HEK293T (cell line): ENCODE results near the gene GRB14.

Experiments used
- BHLHE40 ChIP-seq: fragments of 450-650 bp; IDR thresholded peaks from 2 replicates; pipeline ENCODE4 v1.6.1; 2016; ENCODE audit warnings: mild to moderate bottlenecking, moderate library complexity, borderline replicate concordance
- CTBP1 ChIP-seq: fragments of 450-650 bp; IDR thresholded peaks from 2 replicates; pipeline ENCODE4 v1.6.1; 2016; ENCODE audit warnings: borderline replicate concordance
- FOXA1 ChIP-seq: fragments of 450-650 bp; IDR thresholded peaks from 2 replicates; pipeline ENCODE4 v1.6.1; 2016; ENCODE audit warnings: mild to moderate bottlenecking
- FOXK2 ChIP-seq: fragments of 450-650 bp; IDR thresholded peaks from 2 replicates; pipeline ENCODE4 v1.6.1; 2016; ENCODE audit warnings: mild to moderate bottlenecking
- FOXM1 ChIP-seq: fragments of 450-650 bp; IDR thresholded peaks from 2 replicates; pipeline ENCODE4 v1.6.1; 2017; ENCODE audit warnings: mild to moderate bottlenecking, borderline replicate concordance
- L3MBTL2 ChIP-seq: fragments of 450-650 bp; conservative IDR thresholded peaks from 2 replicates; pipeline ENCODE4 v1.6.1; 2016; ENCODE audit warnings: mild to moderate bottlenecking
- LEF1 ChIP-seq: fragments of 450-650 bp; IDR thresholded peaks from 2 replicates; pipeline ENCODE4 v1.6.1; 2017; ENCODE audit warnings: mild to moderate bottlenecking, borderline replicate concordance
- NFRKB ChIP-seq: fragments of 450-650 bp; IDR thresholded peaks from 2 replicates; pipeline ENCODE4 v1.6.1; 2016; ENCODE audit warnings: mild to moderate bottlenecking, moderate library complexity
- SP1 ChIP-seq: fragments of 450-650 bp; IDR thresholded peaks from 2 replicates; pipeline ENCODE4 v1.6.1; 2017
- SUZ12 ChIP-seq: fragments of 450-650 bp; IDR thresholded peaks from 2 replicates; pipeline ENCODE4 v1.6.1; 2016; ENCODE audit warnings: mild to moderate bottlenecking
- TARDBP ChIP-seq: fragments of 450-650 bp; IDR thresholded peaks from 2 replicates; pipeline ENCODE4 v1.6.1; 2016

- TF ChIP-seq NFRKB, result no peak
- TF ChIP-seq BHLHE40, result no peak
- TF ChIP-seq SP1, result no peak
- no peak for TF ChIP-seq L3MBTL2
- TF ChIP-seq SUZ12, result no peak
- no peak for TF ChIP-seq LEF1
- no peak for TF ChIP-seq CTBP1
- TF ChIP-seq FOXM1, result no peak
- no peak for TF ChIP-seq FOXK2
- no peak for TF ChIP-seq TARDBP
- no peak for TF ChIP-seq FOXA1
Measured at GRCh38 chr2:164597983-164598382, 23.3 kb downstream of the GRB14 start.
